ENCODE results near the gene POR. TPM values are rescaled to one million over a fixed set of nuclear protein-coding genes. Genes with fewer than 3 reads are reported as not detected.

The POR gene
- total RNA-seq, 1 experiment from 2014 or later: 162 TPM

- Mint-ChIP-seq H3K27me3 (ENCODE audit: insufficient read depth, unreplicated experiment) (no peaks in the 10 kb centered on the region), H3K4me3 (ENCODE audit: unreplicated experiment) (no peak overlapping the region), H3K36me3 (ENCODE audit: insufficient read depth, unreplicated experiment) (peaks cover 45% of the 10 kb centered on the region), H3K9me3 (ENCODE audit: unreplicated experiment) (no peaks in the 10 kb centered on the region), H3K4me1 (ENCODE audit: low read depth, unreplicated experiment) (peaks cover 25% of the 10 kb centered on the region), H3K27ac (ENCODE audit: unreplicated experiment) (peak overlapping the region; percentile 67)
- intact Hi-C loops (cut with micrococcal nuclease; ENCODE audit: unreplicated experiment): no loop called here
- peaks cover under 1% of the 10 kb centered on the region; the same call in 1 of the 2 replicates for H3K36me3 ChIP-seq (ENCODE audit: control insufficient read depth, insufficient read depth, low read length)
- TF ChIP-seq CTCF (IDR thresholded peaks at IDR 0.05; ENCODE audit: insufficient read depth in 1 of 2, low read depth in 1 of 2, low read length in 1 of 2, severe bottlenecking in 1 of 2, unreplicated experiment in 1 of 2): peak; percentile 33
- CTCF ChIA-PET: interaction anchor here (0.7 to 1.4 kb wide), 2 partner anchors 48 to 94 kb away, joined by 4 to 5 read pairs; partner anchors contain the start of gene RHBDD2
- H3K4me3 ChIP-seq (ENCODE audit: low read depth, low read length): no peak overlapping the region
- POLR2A ChIA-PET: interaction anchor here (0.6 kb wide), 1 partner anchor 57 kb away, joined by 3 read pairs; no protein-coding TSS in a partner anchor
- no peaks in the 10 kb centered on the region for H3K27me3 ChIP-seq (replicated peaks; ENCODE audit: control insufficient read depth, insufficient read depth, low read length)
- no TSS peak for BruUV-seq (replicated peaks)
- no peaks in the 10 kb centered on the region for H3K9me3 ChIP-seq
- H3K4me1 ChIP-seq: peaks cover 10% of the 10 kb centered on the region; the same call in 1 of the 2 replicates
- peak in 1 of 2 experiments; percentile 69 for DNase-seq
Measured at GRCh38 chr7:75971961-75972763, 57.2 kb downstream of the POR start.

- 0 out of 2 replicates have a peak, but pooled peaks cover 5% of the 10 kb centered on the region for H3K4me1 ChIP-seq
- intact Hi-C loops (cut with micrococcal nuclease; ENCODE audit: unreplicated experiment): no loop called here
- peaks cover 1% of the 10 kb centered on the region for H3K36me3 ChIP-seq (ENCODE audit: control insufficient read depth, insufficient read depth, low read length)
- no peak overlapping the region for H3K4me3 ChIP-seq (ENCODE audit: low read depth, low read length)
- ChIA-PET POLR2A (no interaction called here), CTCF (no interaction called here)
- no peak overlapping the region for H3K27ac Mint-ChIP-seq (ENCODE audit: unreplicated experiment)
- no peaks in the 10 kb centered on the region for H3K27me3 ChIP-seq (replicated peaks; ENCODE audit: control insufficient read depth, insufficient read depth, low read length)
- H3K4me1 Mint-ChIP-seq (ENCODE audit: low read depth, unreplicated experiment): no peaks in the 10 kb centered on the region
- no peak for DNase-seq
- H3K9me3 Mint-ChIP-seq (ENCODE audit: unreplicated experiment): no peaks in the 10 kb centered on the region
- no TSS peak for BruUV-seq (replicated peaks)
- no peaks in the 10 kb centered on the region for H3K9me3 ChIP-seq
- TF ChIP-seq CTCF (IDR thresholded peaks at IDR 0.05; ENCODE audit: insufficient read depth in 1 of 2, low read depth in 1 of 2, low read length in 1 of 2, severe bottlenecking in 1 of 2, unreplicated experiment in 1 of 2): no peak
- peaks cover 61% of the 10 kb centered on the region for H3K36me3 Mint-ChIP-seq (ENCODE audit: insufficient read depth, unreplicated experiment)
- H3K27me3 Mint-ChIP-seq (ENCODE audit: insufficient read depth, unreplicated experiment): no peaks in the 10 kb centered on the region
- H3K4me3 Mint-ChIP-seq (ENCODE audit: unreplicated experiment): no peak overlapping the region
Measured at GRCh38 chr7:75977743-75978142, 62.8 kb downstream of the POR start.

GRCh38 chr7:75979759-75980429 lies 64.9 kb downstream of the POR start:
- peak overlapping the region; percentile 78 for H3K27ac Mint-ChIP-seq (ENCODE audit: unreplicated experiment)
- intact Hi-C loops (cut with micrococcal nuclease; ENCODE audit: unreplicated experiment): no loop called here
- ChIA-PET CTCF (no interaction called here), POLR2A (no interaction called here)
- Histone ChIP-seq H3K27me3 (replicated peaks; ENCODE audit: control insufficient read depth, insufficient read depth, low read length) (no peaks in the 10 kb centered on the region), H3K4me1 (0 out of 2 replicates have a peak, but pooled peaks cover 5% of the 10 kb centered on the region), H3K9me3 (no peaks in the 10 kb centered on the region), H3K4me3 (ENCODE audit: low read depth, low read length) (no peak overlapping the region), H3K36me3 (ENCODE audit: control insufficient read depth, insufficient read depth, low read length) (peaks cover 2% of the 10 kb centered on the region)
- H3K9me3 Mint-ChIP-seq (ENCODE audit: unreplicated experiment): no peaks in the 10 kb centered on the region
- no peak overlapping the region for H3K4me3 Mint-ChIP-seq (ENCODE audit: unreplicated experiment)
- TF ChIP-seq CTCF (IDR thresholded peaks at IDR 0.05; ENCODE audit: insufficient read depth in 1 of 2, low read depth in 1 of 2, low read length in 1 of 2, severe bottlenecking in 1 of 2, unreplicated experiment in 1 of 2): no peak
- H3K27me3 Mint-ChIP-seq (ENCODE audit: insufficient read depth, unreplicated experiment): no peaks in the 10 kb centered on the region
- no peak for DNase-seq
- H3K4me1 Mint-ChIP-seq (ENCODE audit: low read depth, unreplicated experiment): no peaks in the 10 kb centered on the region
- BruUV-seq (replicated peaks): no TSS peak
- H3K36me3 Mint-ChIP-seq (ENCODE audit: insufficient read depth, unreplicated experiment): peaks cover 63% of the 10 kb centered on the region

Measured in Caco-2 (cell line).